Measurements from ENCODE around the gene SEPHS2. TPM values are rescaled to one million over a fixed set of nuclear protein-coding genes. Genes with fewer than 3 reads are reported as not detected.

Gene SEPHS2
- total and polyA plus RNA-seq, 4 donors = 6.8 to 37.1 (median 24.0) TPM

- Histone ChIP-seq H3K4me3 (ENCODE audit: low read depth, low read length) (peak within 1 kb of the TSS; percentile 80), H3K36me3 (ENCODE audit: control insufficient read depth, insufficient read depth, low read length) (peaks cover 21% of the 10 kb centered on the region), H3K9me3 (ENCODE audit: control insufficient read depth, insufficient read depth, low read length) (no peaks in the 10 kb centered on the region), H3K4me1 (ENCODE audit: control insufficient read depth, insufficient read depth, low read length) (peaks cover 44% of the 10 kb centered on the region), H3K27ac (ENCODE audit: low read depth, low read length) (peak within 1 kb of the TSS; percentile 96), H3K27me3 (ENCODE audit: control insufficient read depth, insufficient read depth, low read length) (no peaks in the 10 kb centered on the region)
- under 1% methylated on average over 100 of the region's 103 CpGs for WGBS (ENCODE audit: insufficient coverage)
- peak in 3 of 6 donors; percentile 84 to 98 (median 97) for DNase-seq (ENCODE audit: low read depth in 4 of 6, low spot score in 6 of 6)
These were observed 50.3 kb downstream of the SEPHS2 start, which contains the start of gene ZNF48 for GRCh38 chr16:30395155-30395991. Gene ZNF48 (plus strand): TSS chr16:30395420. CDS start chr16:30395795, 375 bp downstream.

DNA sequence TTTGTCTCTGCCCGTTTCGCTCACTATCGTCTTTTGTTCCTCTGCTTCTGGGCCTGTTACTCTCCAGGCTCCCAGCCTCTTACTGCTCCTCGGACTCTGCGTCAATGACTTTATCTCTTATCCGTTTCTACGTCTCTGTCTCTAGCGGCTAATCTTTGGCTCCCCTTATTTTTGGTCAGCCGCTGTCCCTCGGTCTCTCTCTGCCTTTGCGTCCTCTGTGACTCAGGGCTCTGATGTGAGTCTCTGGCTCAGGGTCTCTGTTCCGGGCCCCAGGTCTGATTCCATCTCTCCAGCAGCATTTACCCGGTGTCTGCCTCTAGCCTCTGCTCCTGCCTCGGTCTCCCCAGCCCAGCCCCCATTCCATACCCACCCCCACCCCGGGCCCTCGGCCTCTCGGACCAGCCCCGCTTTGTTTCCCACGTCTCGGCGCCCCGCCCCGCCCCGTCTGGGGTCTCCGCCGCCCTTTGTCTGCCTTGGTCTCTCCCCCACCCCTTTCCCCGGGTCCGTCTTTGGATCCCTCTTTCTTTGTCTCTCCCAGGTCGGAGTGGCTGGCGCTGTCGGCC is 51.0 kb downstream of the SEPHS2 start:
- H3K27me3 ChIP-seq (ENCODE audit: control insufficient read depth, insufficient read depth, low read length) = no peaks in the 10 kb centered on the region
- peak in 2 of 6 donors; percentile 76 to 77 for DNase-seq (ENCODE audit: low read depth in 4 of 6, low spot score in 6 of 6)
- H3K36me3 ChIP-seq (ENCODE audit: control insufficient read depth, insufficient read depth, low read length) = peaks cover 21% of the 10 kb centered on the region
- H3K27ac ChIP-seq (ENCODE audit: low read depth, low read length) = peak overlapping the region; percentile 96
- no peaks in the 10 kb centered on the region for H3K9me3 ChIP-seq (ENCODE audit: control insufficient read depth, insufficient read depth, low read length)
- under 1% methylated on average over 29 of the region's 31 CpGs for WGBS (ENCODE audit: insufficient coverage)
- H3K4me1 ChIP-seq (ENCODE audit: control insufficient read depth, insufficient read depth, low read length) = peaks cover 37% of the 10 kb centered on the region
- H3K4me3 ChIP-seq (ENCODE audit: low read depth, low read length) = peak overlapping the region; percentile 80

Small RNA genes within 50 kb of the gene (small RNA-seq; reads per million reads assigned to genes)
- gene RF00019 (ENCODE audit: low replicate concordance) (not detected), gene RF00406 (ENCODE audit: low replicate concordance) (0.18 reads per million), gene RNU7-61P (ENCODE audit: low replicate concordance) (not detected)

Other genes with a start within 250 kb of the SEPHS2 start
- 10 to 100 TPM in 1 of 2 donors, 1 to 10 TPM in 1; 1.5 to 17.4 TPM for gene SULT1A3, start 246.6 kb downstream of the SEPHS2 start, total RNA-seq
- gene SULT1A3, start 246.6 kb downstream of the SEPHS2 start, polyA plus RNA-seq (ENCODE audit: insufficient read length in 2 of 2) = 10 to 100 TPM; 16.9 to 21.3 TPM
- gene NPIPB13, start 197.4 kb downstream of the SEPHS2 start, total RNA-seq = 1 to 10 TPM; 3.0 to 4.3 TPM
- 10 to 100 TPM in 1 of 2 donors, 1 to 10 TPM in 1; 5.6 to 32.5 TPM for gene NPIPB13, start 197.4 kb downstream of the SEPHS2 start, polyA plus RNA-seq (ENCODE audit: insufficient read length in 2 of 2)
- 10 to 100 TPM; 26.7 to 49.9 TPM for gene CD2BP2, start 90.6 kb downstream of the SEPHS2 start, total RNA-seq
- 10 to 100 TPM; 60.6 to 63.9 TPM for gene CD2BP2, start 90.6 kb downstream of the SEPHS2 start, polyA plus RNA-seq (ENCODE audit: insufficient read length in 2 of 2)
- 10 to 100 TPM; 26.0 to 31.4 TPM for gene TBC1D10B, start 75.4 kb downstream of the SEPHS2 start, total RNA-seq
- 10 to 100 TPM; 65.9 to 74.1 TPM for gene TBC1D10B, start 75.4 kb downstream of the SEPHS2 start, polyA plus RNA-seq (ENCODE audit: insufficient read length in 2 of 2)
- 1 to 10 TPM; 3.0 to 3.4 TPM for gene MYL11, start 71.1 kb downstream of the SEPHS2 start, total RNA-seq
- gene MYL11, start 71.1 kb downstream of the SEPHS2 start, polyA plus RNA-seq (ENCODE audit: insufficient read length in 2 of 2) = 10 to 100 TPM in 1 of 2 donors, 1 to 10 TPM in 1; 1.4 to 11.4 TPM
- under 1 TPM; 0.10 to 0.44 TPM for gene SEPTIN1, start 63.3 kb downstream of the SEPHS2 start, total RNA-seq
- gene SEPTIN1, start 63.3 kb downstream of the SEPHS2 start, polyA plus RNA-seq (ENCODE audit: insufficient read length in 2 of 2) = 1 to 10 TPM; 5.0 to 5.9 TPM
- gene ZNF48, start 50.5 kb downstream of the SEPHS2 start, total RNA-seq = 10 to 100 TPM in 1 of 2 donors, 1 to 10 TPM in 1; 9.5 to 12.1 TPM
- 10 to 100 TPM; 18.6 to 19.2 TPM for gene ZNF48, start 50.5 kb downstream of the SEPHS2 start, polyA plus RNA-seq (ENCODE audit: insufficient read length in 2 of 2)
- 10 to 100 TPM in 1 of 2 donors, 1 to 10 TPM in 1; 8.1 to 13.5 TPM for gene ZNF771, start 38.3 kb downstream of the SEPHS2 start, total RNA-seq
- 10 to 100 TPM; 19.3 to 20.5 TPM for gene ZNF771, start 38.3 kb downstream of the SEPHS2 start, polyA plus RNA-seq (ENCODE audit: insufficient read length in 2 of 2)
- 10 to 100 TPM; 18.1 to 23.0 TPM for gene DCTPP1, start 15.8 kb downstream of the SEPHS2 start, total RNA-seq
- 10 to 100 TPM; 47.6 to 49.5 TPM for gene DCTPP1, start 15.8 kb downstream of the SEPHS2 start, polyA plus RNA-seq (ENCODE audit: insufficient read length in 2 of 2)
- 1 to 10 TPM; 1.2 to 4.9 TPM for gene ITGAL, start 26.9 kb upstream of the SEPHS2 start, total RNA-seq
- 1 to 10 TPM; 2.5 to 4.8 TPM for gene ITGAL, start 26.9 kb upstream of the SEPHS2 start, polyA plus RNA-seq (ENCODE audit: insufficient read length in 2 of 2)
- 10 to 100 TPM; 11.2 to 37.4 TPM for gene ZNF768, start 80.7 kb upstream of the SEPHS2 start, total RNA-seq
- 10 to 100 TPM; 54.3 to 55.7 TPM for gene ZNF768, start 80.7 kb upstream of the SEPHS2 start, polyA plus RNA-seq (ENCODE audit: insufficient read length in 2 of 2)
- gene ZNF747, start 89.0 kb upstream of the SEPHS2 start, total RNA-seq = 10 to 100 TPM in 1 of 2 donors, 1 to 10 TPM in 1; 8.8 to 13.1 TPM
- gene ZNF747, start 89.0 kb upstream of the SEPHS2 start, polyA plus RNA-seq (ENCODE audit: insufficient read length in 2 of 2) = 10 to 100 TPM in 1 of 2 donors, 1 to 10 TPM in 1; 9.2 to 10.6 TPM
- gene ZNF764, start 112.5 kb upstream of the SEPHS2 start, total RNA-seq = 10 to 100 TPM in 1 of 2 donors, 1 to 10 TPM in 1; 5.6 to 10.7 TPM
- gene ZNF764, start 112.5 kb upstream of the SEPHS2 start, polyA plus RNA-seq (ENCODE audit: insufficient read length in 2 of 2) = 10 to 100 TPM in 1 of 2 donors, 1 to 10 TPM in 1; 9.7 to 15.5 TPM
- 10 to 100 TPM in 1 of 2 donors, 1 to 10 TPM in 1; 4.5 to 21.3 TPM for gene ZNF688, start 125.8 kb upstream of the SEPHS2 start, total RNA-seq
- gene ZNF688, start 125.8 kb upstream of the SEPHS2 start, polyA plus RNA-seq (ENCODE audit: insufficient read length in 2 of 2) = 10 to 100 TPM; 20.4 to 23.0 TPM
- gene ZNF785, start 139.8 kb upstream of the SEPHS2 start, total RNA-seq = 10 to 100 TPM; 12.5 to 18.2 TPM
- gene ZNF785, start 139.8 kb upstream of the SEPHS2 start, polyA plus RNA-seq (ENCODE audit: insufficient read length in 2 of 2) = 10 to 100 TPM; 20.8 to 37.7 TPM
- 10 to 100 TPM in 1 of 2 donors, 1 to 10 TPM in 1; 6.5 to 10.0 TPM for gene ZNF689, start 164.5 kb upstream of the SEPHS2 start, total RNA-seq
- gene ZNF689, start 164.5 kb upstream of the SEPHS2 start, polyA plus RNA-seq (ENCODE audit: insufficient read length in 2 of 2) = 10 to 100 TPM; 15.1 to 15.7 TPM
- gene PRR14, start 205.1 kb upstream of the SEPHS2 start, total RNA-seq = 10 to 100 TPM in 1 of 2 donors, 1 to 10 TPM in 1; 6.3 to 19.8 TPM
- gene PRR14, start 205.1 kb upstream of the SEPHS2 start, polyA plus RNA-seq (ENCODE audit: insufficient read length in 2 of 2) = 10 to 100 TPM; 60.2 to 65.1 TPM
- 10 to 100 TPM; 11.5 to 26.8 TPM for gene FBRS, start 212.6 kb upstream of the SEPHS2 start, total RNA-seq
- 10 to 100 TPM; 65.3 to 69.0 TPM for gene FBRS, start 212.6 kb upstream of the SEPHS2 start, polyA plus RNA-seq (ENCODE audit: insufficient read length in 2 of 2)